Astrocyte (in vitro differentiated cells and primary cell): ENCODE results near the gene MBNL2.

Source experiments
- CTCF ChIP-seq: IDR thresholded peaks from 2 replicates; pipeline ENCODE4 v1.5.1; 2011; ENCODE audit warnings: low read depth, mild to moderate bottlenecking, inconsistent platforms, low read length, moderate library complexity; ENCODE audit not compliant: insufficient read depth
- EZH2 ChIP-seq: IDR thresholded peaks from 2 replicates; pipeline ENCODE4 v1.6.1; 2012; ENCODE audit warnings: mild to moderate bottlenecking, low read length, inconsistent platforms; ENCODE audit not compliant: insufficient read depth

- TF ChIP-seq CTCF (no peak), EZH2 (no peak)
Measured at GRCh38 chr13:97269603-97270002, 47.5 kb downstream of the MBNL2 start.
